ENCODE measurements around the gene NARS2. TPM values are rescaled to one million over a fixed set of nuclear protein-coding genes. Genes with fewer than 3 reads are reported as not detected.

NARS2 gene
- total RNA-seq, 4 donors from 2014 or later: 12.9 to 29.1 (median 18.7) TPM

GRCh38 chr11:78390809-78391208 is 183.9 kb downstream of the NARS2 start:
- ATAC-seq (no peak), DNase-seq (no peak)
- no peaks in the 10 kb centered on the region for H3K36me3 ChIP-seq
- intact Hi-C loops (cut with DNase I; ENCODE audit: low total_unique reads): no loop called here
- in situ Hi-C loops (cut with MboI; ENCODE audit: low sequenced_read_pairs in 4 of 4): no loop called here
- no peak overlapping the region for H3K27ac ChIP-seq
- no peak overlapping the region for H3K4me3 ChIP-seq
- TF ChIP-seq POLR2A (IDR thresholded peaks at IDR 0.05): no peak
- no peak for TF ChIP-seq CTCF (IDR thresholded peaks at IDR 0.05 in 4 of 5, conservative IDR thresholded peaks at IDR 0.05 in 1 of 5)
- peaks cover 5 to 7% of the 10 kb centered on the region in 2 donors for H3K4me1 ChIP-seq
- no peaks in the 10 kb centered on the region for H3K9me3 ChIP-seq
- H3K27me3 ChIP-seq: no peaks in the 10 kb centered on the region

GRCh38 chr11:78386215-78386941 is 188.3 kb downstream of the NARS2 start:
- H3K4me3 ChIP-seq: no peak overlapping the region
- DNase-seq: no peak
- intact Hi-C loops (cut with DNase I; ENCODE audit: low total_unique reads) (no loop called here), in situ Hi-C loops (cut with MboI; ENCODE audit: low sequenced_read_pairs in 4 of 4) (no loop called here)
- H3K27me3 ChIP-seq: no peaks in the 10 kb centered on the region
- H3K27ac ChIP-seq: no peak overlapping the region
- H3K4me1 ChIP-seq: peaks cover 0 to 8% of the 10 kb centered on the region in 2 donors
- no peaks in the 10 kb centered on the region for H3K36me3 ChIP-seq
- ATAC-seq: no peak
- H3K9me3 ChIP-seq: no peaks in the 10 kb centered on the region
- TF ChIP-seq CTCF (IDR thresholded peaks at IDR 0.05 in 4 of 5, conservative IDR thresholded peaks at IDR 0.05 in 1 of 5) (no peak), POLR2A (IDR thresholded peaks at IDR 0.05) (no peak)

Other genes starting within 250 kb of the NARS2 start
- gene GAB2, start 157.0 kb downstream of the NARS2 start, total RNA-seq: 10 to 100 TPM in 3 of 4 donors, 1 to 10 TPM in 1; 4.9 to 68.0 (median 25.8) TPM